HG03095 (cell line): ENCODE measurements around the gene CNTLN.
A peak's percentile ranks its signal among the peaks of the same experiment; 100 is the strongest.

Experiments used
- ATAC-seq: cut with Tn5 transposase; IDR thresholded peaks from one replicate; pipeline ENCODE4 v1.9.1; 2021; ENCODE audit warnings: moderate library complexity; ENCODE audit not compliant: unreplicated experiment

The CNTLN gene, protein sequence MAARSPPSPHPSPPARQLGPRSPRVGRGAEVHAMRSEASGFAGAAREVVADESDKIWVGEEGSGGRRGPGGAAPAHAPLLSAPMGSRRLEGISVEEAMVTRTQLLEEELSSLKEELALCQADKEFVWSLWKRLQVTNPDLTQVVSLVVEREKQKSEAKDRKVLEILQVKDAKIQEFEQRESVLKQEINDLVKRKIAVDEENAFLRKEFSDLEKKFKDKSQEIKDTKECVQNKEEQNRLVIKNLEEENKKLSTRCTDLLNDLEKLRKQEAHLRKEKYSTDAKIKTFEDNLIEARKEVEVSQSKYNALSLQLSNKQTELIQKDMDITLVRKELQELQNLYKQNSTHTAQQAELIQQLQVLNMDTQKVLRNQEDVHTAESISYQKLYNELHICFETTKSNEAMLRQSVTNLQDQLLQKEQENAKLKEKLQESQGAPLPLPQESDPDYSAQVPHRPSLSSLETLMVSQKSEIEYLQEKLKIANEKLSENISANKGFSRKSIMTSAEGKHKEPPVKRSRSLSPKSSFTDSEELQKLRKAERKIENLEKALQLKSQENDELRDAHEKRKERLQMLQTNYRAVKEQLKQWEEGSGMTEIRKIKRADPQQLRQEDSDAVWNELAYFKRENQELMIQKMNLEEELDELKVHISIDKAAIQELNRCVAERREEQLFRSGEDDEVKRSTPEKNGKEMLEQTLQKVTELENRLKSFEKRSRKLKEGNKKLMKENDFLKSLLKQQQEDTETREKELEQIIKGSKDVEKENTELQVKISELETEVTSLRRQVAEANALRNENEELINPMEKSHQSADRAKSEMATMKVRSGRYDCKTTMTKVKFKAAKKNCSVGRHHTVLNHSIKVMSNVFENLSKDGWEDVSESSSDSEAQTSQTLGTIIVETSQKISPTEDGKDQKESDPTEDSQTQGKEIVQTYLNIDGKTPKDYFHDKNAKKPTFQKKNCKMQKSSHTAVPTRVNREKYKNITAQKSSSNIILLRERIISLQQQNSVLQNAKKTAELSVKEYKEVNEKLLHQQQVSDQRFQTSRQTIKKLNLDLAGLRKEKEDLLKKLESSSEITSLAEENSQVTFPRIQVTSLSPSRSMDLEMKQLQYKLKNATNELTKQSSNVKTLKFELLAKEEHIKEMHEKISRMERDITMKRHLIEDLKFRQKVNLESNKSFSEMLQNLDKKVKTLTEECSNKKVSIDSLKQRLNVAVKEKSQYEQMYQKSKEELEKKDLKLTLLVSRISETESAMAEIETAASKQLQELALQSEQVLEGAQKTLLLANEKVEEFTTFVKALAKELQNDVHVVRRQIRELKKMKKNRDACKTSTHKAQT (N-terminal part only)

DNA sequence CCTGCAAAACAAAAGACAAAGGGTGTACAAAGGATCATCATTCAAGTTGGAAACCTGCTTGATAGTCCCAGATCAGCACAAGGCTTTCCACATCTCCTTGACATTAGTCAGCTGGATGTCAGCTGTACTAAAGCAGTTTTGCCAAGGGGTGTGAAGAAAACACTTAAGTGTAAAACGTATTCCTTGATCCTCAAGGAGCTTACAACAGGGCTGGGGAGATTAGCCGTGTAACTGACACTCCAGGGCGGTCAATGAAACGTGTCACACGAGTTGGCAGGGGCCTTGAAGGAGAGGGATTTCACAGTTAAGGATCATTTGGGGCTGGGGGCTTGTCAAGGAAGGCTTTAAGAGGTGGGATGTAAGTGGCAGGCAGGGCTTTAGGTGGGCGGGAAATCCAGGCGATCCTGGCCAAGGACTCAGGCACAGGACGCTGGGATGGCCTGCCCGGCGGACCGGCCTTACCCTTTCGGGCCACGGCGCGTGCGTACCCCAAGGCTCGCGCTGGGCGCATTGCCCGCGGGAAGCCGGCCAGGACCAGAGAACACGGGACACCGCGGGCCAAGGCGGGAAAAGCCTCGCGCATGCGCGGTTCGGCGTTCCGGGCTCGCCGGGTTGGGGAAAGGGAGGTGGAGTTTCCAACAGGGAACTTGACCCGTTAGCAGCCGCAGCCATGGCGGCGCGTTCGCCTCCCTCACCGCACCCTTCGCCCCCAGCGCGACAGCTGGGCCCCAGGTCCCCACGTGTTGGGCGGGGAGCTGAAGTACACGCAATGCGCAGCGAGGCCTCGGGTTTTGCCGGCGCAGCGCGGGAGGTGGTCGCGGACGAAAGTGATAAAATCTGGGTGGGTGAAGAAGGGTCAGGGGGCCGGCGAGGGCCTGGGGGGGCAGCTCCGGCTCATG is at the start of gene CNTLN:
CNTLN (plus strand) TSS at position 645 of the 899 bp plus-strand sequence; CDS start at position 671, 26 bp downstream.
- peak; percentile 60 for ATAC-seq

GRCh38 chr9:17088566-17088965 is 46.3 kb upstream of the CNTLN start:
- ATAC-seq, result no peak

DNA sequence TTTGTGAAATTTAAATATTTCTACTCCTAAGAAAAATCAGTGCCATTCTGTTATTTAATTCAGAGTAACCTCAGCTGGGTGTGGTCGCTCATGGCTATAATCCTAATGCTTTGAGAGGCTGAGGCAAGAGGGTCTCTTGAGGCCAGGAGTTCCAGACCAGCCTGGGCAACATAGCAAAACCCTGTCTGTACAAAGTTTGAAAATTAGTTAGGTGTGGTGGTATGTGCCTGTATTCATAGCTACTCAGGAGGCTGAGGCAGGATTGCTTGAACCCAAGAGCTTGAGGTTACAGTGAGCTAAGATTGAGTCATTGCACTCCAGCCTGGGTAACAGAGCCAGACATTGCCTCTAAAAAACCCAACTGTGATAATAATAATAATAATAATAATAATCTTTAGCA is 44.8 kb upstream of the CNTLN start:
- ATAC-seq, result no peak

DNA sequence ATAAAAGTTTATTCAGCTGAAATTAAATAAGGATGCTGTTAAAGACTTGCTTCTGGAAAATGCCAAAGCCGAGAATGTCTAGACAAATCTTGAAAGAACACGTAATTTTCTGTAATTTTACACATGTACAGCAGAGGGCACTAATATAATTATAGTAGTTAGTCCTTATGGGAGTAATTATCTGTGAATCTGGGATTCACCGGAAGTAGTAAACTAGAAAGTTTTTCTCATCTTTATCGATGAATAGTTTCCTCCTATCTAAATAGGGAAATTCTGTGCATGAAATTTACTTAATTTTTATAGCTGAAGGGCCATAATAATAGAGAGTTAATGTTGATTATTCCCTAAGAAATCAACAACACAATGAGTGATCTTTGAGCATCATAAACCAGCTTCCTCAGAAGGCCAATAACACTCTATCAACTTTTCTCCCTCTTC is 18.4 kb upstream of the CNTLN start:
- ATAC-seq, result no peak

DNA sequence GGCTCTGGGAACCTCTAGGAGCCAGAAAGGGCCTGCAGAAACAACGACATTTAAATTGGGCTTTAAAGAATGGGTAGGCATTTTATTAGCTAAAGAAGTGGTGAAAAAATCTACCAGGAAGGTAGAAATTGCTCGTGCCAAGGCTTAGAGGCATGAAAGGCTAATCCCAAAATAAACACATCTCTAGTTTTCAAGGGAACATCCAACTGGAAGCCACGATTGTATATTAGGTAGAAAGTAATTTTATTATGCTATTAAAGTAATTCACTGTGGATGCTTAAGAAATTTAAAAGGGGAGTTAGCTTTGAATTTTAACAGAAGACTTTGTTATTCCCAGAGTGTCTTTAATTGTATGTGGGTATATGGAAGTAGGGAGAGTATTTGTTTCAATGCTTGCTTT is 17.5 kb upstream of the CNTLN start:
- no peak for ATAC-seq

DNA sequence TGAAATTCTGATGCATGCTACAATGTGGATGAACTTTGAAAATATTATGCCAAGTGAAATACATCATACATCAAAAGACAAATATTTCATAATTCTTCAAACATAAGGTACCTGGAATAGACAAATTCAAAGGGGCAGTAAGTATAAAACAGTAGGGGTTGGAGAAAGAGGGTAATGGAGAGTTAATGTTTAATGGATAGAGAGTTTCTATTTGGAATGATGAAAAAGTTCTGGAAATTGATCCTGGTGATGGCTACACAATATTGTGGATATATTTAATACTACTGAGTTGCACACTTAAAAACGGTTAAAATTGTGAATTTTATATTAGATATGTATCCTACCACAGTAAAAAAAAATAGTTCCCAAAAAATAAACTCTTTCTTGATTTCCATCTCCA is 14.6 kb upstream of the CNTLN start:
- ATAC-seq, result no peak

GRCh38 chr9:17121264-17121663 is 13.6 kb upstream of the CNTLN start:
- no peak for ATAC-seq

DNA sequence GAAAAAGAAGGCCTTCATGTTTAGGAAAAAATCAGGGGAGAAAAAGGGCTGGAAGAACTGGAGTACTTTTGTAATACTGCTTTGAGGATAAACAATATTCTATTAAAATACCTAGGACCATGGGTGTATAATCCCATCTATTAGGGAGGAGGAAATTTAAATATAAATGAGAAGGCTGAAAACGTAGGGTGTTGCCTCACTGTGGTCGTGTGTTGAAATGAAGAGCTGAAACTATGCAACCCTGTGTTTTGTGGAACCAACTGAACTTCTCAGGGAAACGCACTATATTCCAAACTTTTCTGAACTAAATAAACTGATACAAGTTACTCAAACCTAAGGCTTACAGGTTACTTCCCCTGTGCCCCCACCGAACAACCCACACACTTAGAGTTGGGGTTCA is 4.5 kb upstream of the CNTLN start:
- no peak for ATAC-seq

- ATAC-seq, result no peak
These were observed 4.1 kb upstream of the CNTLN start for GRCh38 chr9:17130725-17131124.

GRCh38 chr9:17131494-17131893 is 3.3 kb upstream of the CNTLN start:
- ATAC-seq, result no peak

- peak; percentile 58 for ATAC-seq
These were observed 688 bp downstream of the CNTLN start for GRCh38 chr9:17135295-17136160.

GRCh38 chr9:17137566-17137965 is 2.7 kb downstream of the CNTLN start:
- ATAC-seq, result no peak

- no peak for ATAC-seq
These were observed 3.7 kb downstream of the CNTLN start for GRCh38 chr9:17138503-17138902.

- ATAC-seq, result no peak
These were observed 5.6 kb downstream of the CNTLN start for GRCh38 chr9:17140418-17140817.

DNA sequence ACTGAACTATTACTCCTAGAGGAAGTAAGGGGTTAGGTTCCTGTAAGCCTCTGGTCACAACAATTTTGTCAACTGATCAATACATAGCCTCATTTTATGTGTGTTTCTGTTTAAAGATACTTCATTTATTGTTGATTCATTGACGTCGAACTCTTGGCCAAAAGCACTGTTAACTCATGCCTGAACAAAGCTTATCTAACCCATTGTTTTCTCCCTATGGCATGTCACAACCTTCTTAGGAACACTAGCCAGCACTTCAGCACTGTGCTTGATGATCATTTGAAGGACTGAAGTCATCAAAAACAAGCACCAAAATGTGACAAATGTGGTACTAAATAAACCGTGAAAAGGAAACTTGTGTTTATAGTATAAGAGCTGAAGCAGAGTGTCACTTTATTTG is 13.5 kb downstream of the CNTLN start:
- ATAC-seq, result no peak

DNA sequence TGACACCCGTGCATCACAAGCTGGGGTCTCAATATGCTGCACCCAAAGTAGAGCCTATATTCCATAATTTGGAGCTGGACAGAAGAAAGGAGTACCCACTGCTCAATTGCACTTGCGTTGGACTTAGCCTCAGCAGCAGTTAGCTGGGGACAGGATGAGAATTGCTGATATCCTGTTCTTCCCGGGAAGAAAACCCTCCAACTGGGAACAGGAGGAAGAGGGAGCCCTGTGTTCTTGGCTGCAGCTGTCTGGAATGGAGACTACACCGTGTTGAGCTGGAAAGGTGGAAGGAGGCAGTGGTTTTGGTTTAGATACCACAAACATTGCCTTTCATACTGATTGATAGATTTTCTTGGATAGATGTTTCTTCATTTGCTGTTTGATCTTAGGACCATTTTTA is 24.6 kb downstream of the CNTLN start:
- no peak for ATAC-seq

DNA sequence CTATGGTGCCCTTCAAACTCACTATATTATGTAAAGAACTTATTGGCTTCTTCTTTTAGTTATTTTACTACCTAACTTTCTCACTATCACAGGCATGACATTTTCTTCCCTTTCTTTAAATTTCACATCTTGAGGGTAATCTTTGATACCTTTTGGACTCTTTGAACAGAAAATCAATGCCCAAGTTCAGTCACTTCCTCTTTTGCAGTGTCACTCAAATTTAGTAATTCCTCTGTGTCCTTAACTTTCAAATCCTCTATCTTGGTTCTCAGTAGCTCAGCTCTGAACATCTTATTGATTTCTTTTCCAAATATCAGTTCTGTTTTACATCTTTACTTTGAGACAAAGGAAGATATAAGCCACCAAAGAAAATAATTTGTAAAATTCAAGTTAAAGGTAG is 25.5 kb downstream of the CNTLN start:
- ATAC-seq, result no peak

DNA sequence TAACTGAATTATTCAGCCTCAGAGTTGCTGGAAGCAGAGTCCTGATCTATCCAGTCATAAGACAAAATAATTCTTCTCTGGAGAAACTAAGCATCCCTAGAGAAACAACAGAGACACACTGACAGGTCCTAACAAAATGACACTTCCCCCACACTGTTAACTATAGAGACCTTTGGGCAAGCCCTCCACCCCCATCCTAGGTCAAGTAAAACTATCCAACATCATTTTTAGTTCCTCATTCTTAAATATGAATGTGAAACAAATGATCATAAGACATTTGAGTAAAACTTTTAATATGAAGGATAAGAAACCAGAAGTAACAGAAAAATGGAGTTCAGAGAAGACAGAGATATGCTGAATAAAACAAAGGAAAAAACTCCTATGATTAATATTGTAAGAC is 30.9 kb downstream of the CNTLN start:
- no peak for ATAC-seq

- ATAC-seq, result no peak
These were observed 31.5 kb downstream of the CNTLN start for GRCh38 chr9:17166346-17166745.
